Activated CD4-positive, alpha-beta T cell treated with anti-CD3 and anti-CD28 coated beads for 48 hours (primary cell): Measurements from ENCODE around the gene KRT14.
"Not testable (repeated sequence)": the region's sequence is repeated elsewhere in the genome, so short reads cannot be mapped to it uniquely, and the experiment has no call there.

Experiments used
- DNase-seq: peaks from one replicate; pipeline ENCODE4 v3.0.0-alpha.2; 2020

KRT14 gene

GRCh38 chr17:41586863-41587495, at the start of gene KRT14:
Gene KRT14, minus strand, starts transcription at chr17:41586895. Its CDS starts 61 bp downstream, at chr17:41586834.
- DNase-seq: no peak

DNA sequence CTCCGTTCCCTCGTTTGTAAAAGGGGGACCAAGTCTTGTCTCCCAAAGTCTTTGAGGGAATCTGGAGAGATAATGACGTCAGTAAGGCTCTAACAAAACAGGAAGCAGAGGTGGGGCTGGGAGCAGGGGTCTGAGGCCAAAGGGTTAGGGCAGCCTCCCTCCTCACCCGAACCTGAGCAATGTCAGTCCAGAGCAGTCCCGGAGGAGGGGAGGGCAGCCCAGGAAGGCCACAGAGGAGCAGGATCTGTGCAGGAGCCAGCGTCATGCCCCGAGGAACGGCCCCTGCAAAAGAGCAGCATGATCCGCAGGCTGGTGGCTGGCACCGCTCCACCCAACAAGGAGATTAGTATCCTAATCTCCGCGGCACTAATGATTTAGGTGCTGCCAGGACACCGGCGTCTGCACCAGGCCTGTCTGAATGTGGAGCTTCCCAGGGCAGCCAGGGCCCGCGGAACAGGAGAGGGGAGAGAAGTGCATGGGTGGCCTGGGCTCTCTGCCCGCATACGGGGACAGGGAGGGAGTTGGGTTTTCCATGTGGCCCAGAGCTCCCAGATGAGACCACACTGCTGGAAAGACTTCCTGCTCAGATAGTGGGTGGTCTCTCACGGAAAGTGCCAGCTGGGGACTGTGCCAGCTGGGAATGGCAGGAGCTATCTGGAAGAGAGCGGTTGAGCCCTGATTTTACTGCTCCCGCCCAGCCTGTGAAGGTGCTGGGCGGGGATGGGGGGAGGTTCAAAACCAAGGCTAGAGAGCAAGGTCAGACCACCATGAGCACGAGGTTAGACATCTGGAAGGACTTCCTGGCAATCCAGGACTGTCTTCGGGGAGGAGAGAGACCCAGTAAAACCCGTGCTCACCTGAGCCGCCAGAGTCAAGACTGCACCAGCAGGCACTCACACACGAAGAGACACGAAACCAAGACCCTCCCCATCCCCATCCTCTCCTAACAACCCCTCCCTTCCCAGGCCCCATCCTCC, 48.7 kb upstream of the KRT14 start:
- no peak for DNase-seq

GRCh38 chr17:41634639-41635038, 47.9 kb upstream of the KRT14 start:
- no peak for DNase-seq

- DNase-seq: peak; percentile 11
Observed at GRCh38 chr17:41633556-41634199, 47.0 kb upstream of the KRT14 start.

DNA sequence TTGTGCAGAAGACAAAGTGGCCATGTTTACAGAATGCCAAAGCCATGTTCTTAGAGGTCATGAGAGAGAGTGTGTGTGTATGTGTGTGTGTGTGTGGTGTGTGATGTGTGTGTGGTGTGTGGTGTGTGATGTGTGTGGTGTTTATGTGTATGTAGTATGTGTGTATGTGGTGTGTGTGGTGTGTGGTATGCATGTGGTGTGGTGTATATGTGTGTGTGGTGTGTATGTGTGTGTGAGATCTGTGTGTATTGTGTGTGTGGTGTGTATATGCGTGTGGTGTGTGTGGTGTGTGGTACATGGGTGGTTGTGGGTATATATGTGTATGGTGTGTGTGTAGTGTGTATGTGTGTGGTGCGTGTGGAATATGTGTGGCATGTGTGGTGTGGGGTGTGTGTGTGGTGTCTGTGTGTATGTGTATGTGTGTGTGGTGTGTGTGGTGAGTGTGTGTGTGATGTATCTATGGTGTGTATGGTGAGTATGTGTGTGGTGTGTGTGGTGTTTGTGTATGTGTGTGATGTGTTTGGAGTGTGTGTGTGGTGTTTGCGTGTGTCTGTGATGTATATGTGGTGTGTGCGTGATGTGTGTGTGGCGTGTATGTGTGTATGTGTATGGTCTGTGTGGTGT, 45.9 kb upstream of the KRT14 start:
- no peak for DNase-seq

DNA sequence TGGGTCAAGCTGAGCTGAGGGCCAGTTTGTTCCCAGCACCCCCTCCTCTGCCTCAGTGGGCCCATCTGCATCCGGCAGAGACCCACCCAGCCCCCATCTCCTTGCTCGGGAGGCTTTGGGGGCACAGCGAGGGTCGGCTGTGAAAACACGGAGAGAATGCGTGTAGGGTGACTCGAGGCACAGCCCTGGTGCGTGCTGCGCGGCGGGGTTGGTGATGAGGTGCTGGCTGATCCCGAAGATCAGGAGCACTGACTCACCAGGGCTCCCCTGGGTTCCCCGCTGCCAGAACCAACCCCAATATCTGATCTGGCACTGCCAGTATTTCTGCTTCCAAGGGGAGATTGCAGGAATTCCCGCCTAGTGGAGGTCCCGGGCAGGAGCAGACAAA, 45.2 kb upstream of the KRT14 start:
- DNase-seq: no peak

DNA sequence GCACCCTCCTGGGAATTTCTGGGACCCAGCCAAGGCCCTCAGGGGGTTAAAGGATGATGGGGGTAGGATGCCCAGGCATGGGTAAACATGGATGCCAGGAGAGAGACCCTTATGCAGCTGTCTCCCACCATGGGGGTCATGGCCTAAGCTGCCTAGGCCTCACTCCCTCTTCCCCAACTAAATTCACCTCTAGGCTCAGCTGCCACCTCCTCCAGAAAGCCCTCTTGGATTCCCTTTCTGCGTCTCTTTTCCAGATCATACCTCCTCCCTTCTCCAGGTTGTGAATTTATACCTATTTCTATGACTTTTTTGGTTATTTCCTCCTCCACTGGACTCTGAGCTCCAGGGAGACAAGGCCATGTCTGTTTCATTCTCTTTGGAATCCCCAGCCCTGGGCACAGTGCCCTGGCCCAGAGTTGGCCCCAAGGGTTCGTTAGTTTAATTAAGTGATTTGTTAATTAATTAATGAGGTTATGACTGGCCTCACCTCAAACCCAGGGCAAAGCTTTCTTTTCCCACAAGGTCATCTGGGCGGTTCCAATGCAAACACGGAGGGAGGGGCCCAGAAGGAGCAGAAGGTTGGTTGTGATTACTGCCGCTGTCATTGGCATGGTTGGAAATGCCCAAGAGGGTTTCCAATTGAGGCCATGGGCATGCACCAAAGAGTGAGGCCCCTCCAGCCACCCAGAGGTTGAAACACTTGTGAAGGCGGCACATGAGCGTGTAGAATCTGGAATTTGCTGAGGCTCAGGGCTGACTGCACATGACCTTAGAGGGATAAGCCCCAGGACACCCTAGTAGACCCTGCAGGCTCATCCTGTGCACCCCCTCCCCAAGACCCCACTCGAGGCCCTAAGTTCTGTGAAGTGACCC, 44.6 kb upstream of the KRT14 start:
- no peak for DNase-seq

- DNase-seq: no peak
Observed at GRCh38 chr17:41629826-41630670, 43.4 kb upstream of the KRT14 start.

DNA sequence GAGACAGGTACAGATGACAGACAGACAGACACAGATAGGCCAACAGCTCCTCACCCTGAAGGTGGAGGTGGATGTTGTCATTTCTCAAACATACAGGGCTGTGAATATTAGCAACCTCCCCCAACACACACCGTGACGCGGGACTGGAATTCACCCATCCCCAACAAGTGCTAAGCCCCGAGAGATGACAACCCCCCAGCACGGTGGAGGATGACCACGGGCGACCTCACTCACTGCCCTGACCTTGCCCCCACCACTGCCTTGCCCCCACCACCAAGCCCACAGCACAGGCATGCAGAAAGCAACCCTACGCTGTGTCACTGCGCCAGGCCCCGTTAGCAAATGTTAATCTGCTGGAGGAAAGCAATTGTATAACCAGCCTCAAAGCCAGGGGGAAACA, 42.6 kb upstream of the KRT14 start:
- no peak for DNase-seq

DNA sequence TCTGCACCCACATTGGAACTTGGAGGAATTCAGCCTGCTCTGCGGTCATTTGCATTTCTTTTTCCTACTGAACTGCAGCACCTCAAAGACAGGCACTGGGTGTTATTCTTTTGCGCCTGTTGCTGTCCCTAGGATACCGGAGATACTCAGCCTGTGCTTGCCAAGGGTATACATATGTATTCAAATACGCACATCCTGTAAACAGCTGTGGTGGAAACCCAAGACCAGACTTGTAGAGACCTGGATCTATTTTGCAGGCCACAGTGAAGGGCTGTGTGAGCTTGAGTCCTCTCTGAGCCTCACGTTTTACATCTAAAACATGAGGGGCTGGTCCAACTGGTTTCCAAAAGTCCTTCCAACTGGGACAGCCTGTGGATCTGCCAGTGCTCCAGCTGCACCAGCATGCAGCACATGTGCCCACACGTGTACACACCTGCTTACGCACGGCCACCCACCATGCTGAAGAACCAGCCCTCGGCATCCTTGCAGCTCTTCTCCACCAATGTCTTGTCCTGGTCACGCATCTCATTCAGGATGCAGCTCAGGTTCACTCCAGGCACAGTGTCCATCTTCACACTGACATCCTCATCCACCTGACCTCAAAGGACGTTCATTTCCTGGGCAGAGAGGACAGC, 42.0 kb upstream of the KRT14 start:
- DNase-seq: not testable (repeated sequence)

GRCh38 chr17:41628073-41628370, 41.3 kb upstream of the KRT14 start:
- not testable (repeated sequence) for DNase-seq

DNA sequence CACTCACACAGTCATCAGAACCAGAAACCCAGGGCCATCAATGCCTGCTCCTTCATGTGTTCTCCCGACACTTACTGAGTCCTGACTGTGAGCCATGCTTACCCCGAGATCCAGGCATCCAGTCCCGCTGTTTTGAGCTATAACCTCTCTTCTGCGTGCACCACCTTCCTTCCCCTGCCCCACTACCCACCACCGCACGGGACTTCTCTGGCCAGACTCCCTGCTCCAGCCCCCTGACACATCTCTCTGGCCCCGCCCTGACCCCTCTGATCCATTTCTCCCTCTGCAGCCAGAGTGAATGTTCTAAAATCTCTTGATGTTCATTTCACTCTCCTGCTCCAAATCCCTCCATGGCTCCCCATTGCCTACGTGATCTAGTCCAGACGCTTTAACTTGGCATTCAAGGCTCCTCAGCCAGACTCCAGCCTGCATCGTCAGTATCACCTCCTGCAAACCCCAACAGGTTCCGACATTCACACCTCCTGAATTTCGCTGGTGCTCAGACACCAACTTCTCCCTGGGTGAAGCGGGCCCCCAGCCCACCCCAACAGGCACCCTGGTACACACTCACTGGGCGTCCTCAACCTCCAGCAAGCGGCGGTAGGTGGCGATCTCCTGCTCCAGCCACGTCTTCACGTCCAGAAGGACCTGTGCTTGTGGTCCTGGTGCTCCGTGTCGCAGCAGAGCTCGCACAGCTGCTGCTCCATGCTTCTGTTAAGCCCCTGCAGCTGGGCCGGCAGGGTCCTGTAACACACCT, 40.8 kb upstream of the KRT14 start:
- DNase-seq: no peak

GRCh38 chr17:41626914-41627295, 40.2 kb upstream of the KRT14 start:
- DNase-seq: not testable (repeated sequence)

DNA sequence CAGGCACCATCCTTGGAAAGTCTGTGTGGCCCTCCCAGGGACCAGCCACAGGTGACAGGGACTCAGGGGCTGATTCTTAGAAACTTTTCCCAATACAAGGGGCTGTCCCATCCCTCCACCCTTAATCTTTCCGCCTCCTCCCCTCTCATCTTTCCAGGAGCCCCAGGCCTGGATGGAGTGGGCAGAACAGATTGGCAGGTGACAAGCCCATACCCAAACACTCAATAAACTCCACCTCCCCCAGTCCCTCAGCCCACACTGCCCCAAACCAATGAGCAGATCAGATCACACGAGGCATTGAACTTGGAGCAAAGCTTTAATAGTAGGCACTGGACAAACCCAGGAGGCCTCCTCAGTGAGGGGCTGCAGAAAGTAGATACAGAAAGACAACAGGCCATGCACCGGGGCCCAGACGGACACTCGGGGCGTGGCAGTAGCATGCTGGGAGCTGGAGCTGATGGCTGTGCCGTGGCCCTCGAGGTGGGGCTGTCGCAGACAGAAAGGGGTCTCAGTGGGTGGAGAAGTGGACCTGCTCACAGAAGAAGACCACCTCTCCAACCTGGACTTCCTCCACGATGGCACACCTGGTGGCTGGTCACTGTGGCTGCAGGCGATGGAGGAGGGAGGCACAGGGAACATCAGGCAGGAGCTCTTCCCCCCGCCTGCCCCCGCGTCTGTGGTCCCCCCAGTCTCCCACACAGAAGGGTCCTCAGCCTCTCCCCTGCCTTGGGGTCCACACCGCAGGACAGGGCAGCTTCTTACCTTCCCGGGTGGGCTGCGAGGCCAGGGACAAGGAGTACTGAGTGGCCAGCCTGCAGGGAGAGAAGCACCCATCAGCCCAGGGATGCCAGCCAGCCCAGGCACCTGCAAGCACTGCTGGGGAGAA, 39.6 kb upstream of the KRT14 start:
- not testable (repeated sequence) for DNase-seq

DNA sequence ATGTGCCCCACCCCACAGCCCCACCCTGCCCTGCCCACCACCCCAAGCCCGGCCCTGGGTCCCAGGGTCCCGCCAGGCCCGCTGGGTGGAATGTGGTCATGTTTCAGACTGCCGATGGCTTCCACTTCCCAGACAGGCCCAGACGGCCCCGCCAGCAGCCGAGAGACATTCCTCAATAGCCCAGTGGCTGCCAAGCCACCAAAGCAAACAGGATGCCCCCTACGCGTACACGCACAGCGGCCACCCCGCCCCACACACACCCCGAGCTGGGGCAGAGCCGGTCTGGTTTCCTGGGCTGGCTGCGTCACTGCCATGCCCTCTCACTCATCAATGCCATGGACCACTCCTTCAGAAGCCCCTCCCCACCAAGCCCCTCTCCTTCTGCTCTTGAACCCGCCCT, 38.9 kb upstream of the KRT14 start:
- DNase-seq: no peak

- no peak for DNase-seq
Observed at GRCh38 chr17:41624208-41625101, 37.8 kb upstream of the KRT14 start, which contains the start of gene KRT17. Gene KRT17, minus strand, starts transcription at chr17:41624575. Its CDS starts 66 bp downstream, at chr17:41624509.

- not testable (repeated sequence) for DNase-seq
Observed at GRCh38 chr17:41623184-41623861, 36.6 kb upstream of the KRT14 start.
